ENCODE data around the gene ADGRA1.

Gene ADGRA1

GRCh38 chr10:133113146-133113830 is 25.6 kb downstream of the ADGRA1 start:
- H3K27me3 ChIP-seq (ENCODE audit: control insufficient read depth, insufficient read depth, low read length): no peaks in the 10 kb centered on the region
- no peak overlapping the region for H3K9ac ChIP-seq (ENCODE audit: low read depth, low read length)
- H3K9me3 ChIP-seq (ENCODE audit: control insufficient read depth, insufficient read depth, low read length): no peaks in the 10 kb centered on the region
- H3K4me3 ChIP-seq (ENCODE audit: low read depth, low read length): no peak overlapping the region
- H3K4me1 ChIP-seq (ENCODE audit: control insufficient read depth, insufficient read depth, low read length): no peaks in the 10 kb centered on the region
- H3K36me3 ChIP-seq (ENCODE audit: control insufficient read depth, insufficient read depth, low read length): no peaks in the 10 kb centered on the region

- Histone ChIP-seq H3K9me3 (ENCODE audit: control insufficient read depth, insufficient read depth, low read length) (no peaks in the 10 kb centered on the region), H3K27me3 (ENCODE audit: control insufficient read depth, insufficient read depth, low read length) (no peaks in the 10 kb centered on the region), H3K9ac (ENCODE audit: low read depth, low read length) (no peak overlapping the region), H3K4me3 (ENCODE audit: low read depth, low read length) (no peak overlapping the region), H3K36me3 (ENCODE audit: control insufficient read depth, insufficient read depth, low read length) (no peaks in the 10 kb centered on the region), H3K4me1 (ENCODE audit: control insufficient read depth, insufficient read depth, low read length) (no peaks in the 10 kb centered on the region)
These were observed 26.1 kb downstream of the ADGRA1 start for GRCh38 chr10:133113847-133114246.

DNA sequence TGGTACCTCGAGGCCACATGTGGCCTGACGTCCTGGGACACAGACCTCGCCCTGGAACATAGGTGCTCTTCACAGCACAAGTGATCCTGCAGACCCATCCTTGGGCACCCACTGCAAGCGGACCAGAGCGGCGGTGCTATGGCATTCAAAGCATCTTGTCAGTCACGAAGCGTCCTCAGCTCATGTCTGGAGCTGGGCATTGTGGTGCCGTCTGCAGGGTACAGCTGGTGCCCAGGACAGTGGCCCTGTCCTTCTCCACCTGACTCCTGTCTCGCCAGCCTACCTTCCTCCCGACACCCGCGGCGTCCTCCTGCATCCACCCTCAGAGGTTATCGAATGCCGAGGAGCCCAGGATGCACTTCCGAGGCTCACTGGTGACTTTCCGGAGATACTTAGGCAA is 26.5 kb downstream of the ADGRA1 start:
- Histone ChIP-seq H3K36me3 (ENCODE audit: control insufficient read depth, insufficient read depth, low read length) (no peaks in the 10 kb centered on the region), H3K9me3 (ENCODE audit: control insufficient read depth, insufficient read depth, low read length) (no peaks in the 10 kb centered on the region), H3K9ac (ENCODE audit: low read depth, low read length) (no peak overlapping the region), H3K4me3 (ENCODE audit: low read depth, low read length) (no peak overlapping the region), H3K27me3 (ENCODE audit: control insufficient read depth, insufficient read depth, low read length) (no peaks in the 10 kb centered on the region), H3K4me1 (ENCODE audit: control insufficient read depth, insufficient read depth, low read length) (no peaks in the 10 kb centered on the region)

- H3K9ac ChIP-seq (ENCODE audit: low read depth, low read length): no peak overlapping the region
- no peaks in the 10 kb centered on the region for H3K27me3 ChIP-seq (ENCODE audit: control insufficient read depth, insufficient read depth, low read length)
- H3K9me3 ChIP-seq (ENCODE audit: control insufficient read depth, insufficient read depth, low read length): no peaks in the 10 kb centered on the region
These were observed 27.2 kb downstream of the ADGRA1 start for GRCh38 chr10:133114726-133115452.

DNA sequence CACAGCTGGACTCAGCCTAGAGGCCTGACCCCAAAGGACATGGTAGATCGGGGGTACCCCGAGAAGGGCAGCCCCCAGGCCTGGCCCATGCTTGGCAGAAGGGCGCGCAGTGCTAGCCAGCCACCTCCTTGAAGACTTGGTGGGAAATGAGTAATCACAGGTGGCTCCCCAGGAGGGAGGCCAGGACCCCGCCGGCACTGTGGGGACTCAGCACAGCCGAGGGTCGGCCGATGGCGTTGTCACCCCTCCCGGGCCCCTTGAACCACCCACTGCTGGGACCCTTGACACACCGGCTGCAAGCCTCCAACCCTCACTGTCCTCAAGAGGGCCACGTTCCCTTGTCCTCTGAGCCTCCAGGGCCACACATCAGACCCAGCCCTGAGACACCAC is 27.7 kb downstream of the ADGRA1 start:
- Histone ChIP-seq H3K9me3 (ENCODE audit: control insufficient read depth, insufficient read depth, low read length) (no peaks in the 10 kb centered on the region), H3K27me3 (ENCODE audit: control insufficient read depth, insufficient read depth, low read length) (no peaks in the 10 kb centered on the region), H3K9ac (ENCODE audit: low read depth, low read length) (no peak overlapping the region), H3K4me3 (ENCODE audit: low read depth, low read length) (no peak overlapping the region), H3K36me3 (ENCODE audit: control insufficient read depth, insufficient read depth, low read length) (no peaks in the 10 kb centered on the region), H3K4me1 (ENCODE audit: control insufficient read depth, insufficient read depth, low read length) (no peaks in the 10 kb centered on the region)

More at GRCh38 chr10:133114726-133115452, 27.2 kb downstream of the ADGRA1 start:
- Histone ChIP-seq H3K36me3 (ENCODE audit: control insufficient read depth, insufficient read depth, low read length) (no peaks in the 10 kb centered on the region), H3K4me1 (ENCODE audit: control insufficient read depth, insufficient read depth, low read length) (no peaks in the 10 kb centered on the region), H3K4me3 (ENCODE audit: low read depth, low read length) (no peak overlapping the region)

- Histone ChIP-seq H3K4me3 (ENCODE audit: low read depth, low read length) (no peak overlapping the region), H3K36me3 (ENCODE audit: control insufficient read depth, insufficient read depth, low read length) (no peaks in the 10 kb centered on the region), H3K9me3 (ENCODE audit: control insufficient read depth, insufficient read depth, low read length) (no peaks in the 10 kb centered on the region), H3K9ac (ENCODE audit: low read depth, low read length) (no peak overlapping the region), H3K4me1 (ENCODE audit: control insufficient read depth, insufficient read depth, low read length) (no peaks in the 10 kb centered on the region), H3K27me3 (ENCODE audit: control insufficient read depth, insufficient read depth, low read length) (no peaks in the 10 kb centered on the region)
These were observed 28.3 kb downstream of the ADGRA1 start for GRCh38 chr10:133115976-133116375.

GRCh38 chr10:133116455-133116854 is 28.7 kb downstream of the ADGRA1 start:
- H3K36me3 ChIP-seq (ENCODE audit: control insufficient read depth, insufficient read depth, low read length): no peaks in the 10 kb centered on the region
- no peak overlapping the region for H3K9ac ChIP-seq (ENCODE audit: low read depth, low read length)
- H3K4me1 ChIP-seq (ENCODE audit: control insufficient read depth, insufficient read depth, low read length): no peaks in the 10 kb centered on the region
- H3K9me3 ChIP-seq (ENCODE audit: control insufficient read depth, insufficient read depth, low read length): no peaks in the 10 kb centered on the region
- no peaks in the 10 kb centered on the region for H3K27me3 ChIP-seq (ENCODE audit: control insufficient read depth, insufficient read depth, low read length)
- H3K4me3 ChIP-seq (ENCODE audit: low read depth, low read length): no peak overlapping the region

- Histone ChIP-seq H3K4me1 (ENCODE audit: control insufficient read depth, insufficient read depth, low read length) (no peaks in the 10 kb centered on the region), H3K4me3 (ENCODE audit: low read depth, low read length) (no peak overlapping the region), H3K27me3 (ENCODE audit: control insufficient read depth, insufficient read depth, low read length) (no peaks in the 10 kb centered on the region), H3K36me3 (ENCODE audit: control insufficient read depth, insufficient read depth, low read length) (no peaks in the 10 kb centered on the region), H3K9ac (ENCODE audit: low read depth, low read length) (no peak overlapping the region), H3K9me3 (ENCODE audit: control insufficient read depth, insufficient read depth, low read length) (no peaks in the 10 kb centered on the region)
These were observed 29.4 kb downstream of the ADGRA1 start for GRCh38 chr10:133117036-133117687.

GRCh38 chr10:133117688-133118071 is 30.0 kb downstream of the ADGRA1 start:
- Histone ChIP-seq H3K9me3 (ENCODE audit: control insufficient read depth, insufficient read depth, low read length) (no peaks in the 10 kb centered on the region), H3K4me1 (ENCODE audit: control insufficient read depth, insufficient read depth, low read length) (no peaks in the 10 kb centered on the region), H3K27me3 (ENCODE audit: control insufficient read depth, insufficient read depth, low read length) (no peaks in the 10 kb centered on the region), H3K4me3 (ENCODE audit: low read depth, low read length) (no peak overlapping the region), H3K9ac (ENCODE audit: low read depth, low read length) (no peak overlapping the region), H3K36me3 (ENCODE audit: control insufficient read depth, insufficient read depth, low read length) (no peaks in the 10 kb centered on the region)

- Histone ChIP-seq H3K4me3 (ENCODE audit: low read depth, low read length) (no peak overlapping the region), H3K27me3 (ENCODE audit: control insufficient read depth, insufficient read depth, low read length) (no peaks in the 10 kb centered on the region), H3K4me1 (ENCODE audit: control insufficient read depth, insufficient read depth, low read length) (no peaks in the 10 kb centered on the region), H3K9me3 (ENCODE audit: control insufficient read depth, insufficient read depth, low read length) (no peaks in the 10 kb centered on the region), H3K9ac (ENCODE audit: low read depth, low read length) (no peak overlapping the region), H3K36me3 (ENCODE audit: control insufficient read depth, insufficient read depth, low read length) (no peaks in the 10 kb centered on the region)
These were observed 33.8 kb downstream of the ADGRA1 start for GRCh38 chr10:133121479-133121878.

DNA sequence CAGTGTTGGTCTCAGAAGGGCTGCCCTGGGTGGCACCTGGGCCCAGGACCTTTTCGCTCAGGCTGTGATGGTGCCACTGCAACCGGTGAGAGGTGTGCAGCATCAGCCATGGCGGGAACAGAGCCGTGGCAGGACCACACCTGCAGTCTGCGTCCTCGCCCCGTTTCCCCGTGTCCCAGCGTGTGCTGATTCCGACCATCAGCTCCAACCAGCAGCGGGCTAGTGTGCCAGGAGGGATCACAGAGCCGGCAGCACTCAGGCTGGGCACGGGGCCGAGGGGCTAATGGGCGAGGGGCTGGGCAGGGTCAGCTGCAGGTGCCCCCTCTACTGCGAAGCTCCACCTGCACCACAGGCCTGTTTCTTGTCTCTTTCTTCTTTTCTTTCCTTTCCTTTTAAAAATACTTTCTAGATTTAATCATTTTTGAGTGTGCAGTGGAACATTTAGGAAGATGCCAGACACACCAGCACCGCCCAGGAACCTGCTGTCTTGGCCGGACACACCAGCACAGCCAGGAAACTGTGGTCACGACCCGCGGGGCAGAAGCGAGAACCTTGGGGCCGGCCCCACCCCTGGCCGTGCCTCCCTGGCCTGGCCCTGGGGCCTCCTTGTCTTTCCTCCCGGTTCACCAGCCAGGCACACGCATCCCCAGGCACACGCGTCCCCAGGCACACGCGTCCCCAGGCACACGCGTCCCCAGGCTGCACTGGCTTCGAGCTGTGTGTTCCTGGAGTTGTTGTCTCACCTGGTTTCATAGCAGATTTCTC is 34.6 kb downstream of the ADGRA1 start:
- H3K27me3 ChIP-seq (ENCODE audit: control insufficient read depth, insufficient read depth, low read length): no peaks in the 10 kb centered on the region
- no peaks in the 10 kb centered on the region for H3K9me3 ChIP-seq (ENCODE audit: control insufficient read depth, insufficient read depth, low read length)
- H3K4me3 ChIP-seq (ENCODE audit: low read depth, low read length): no peak overlapping the region
- no peak overlapping the region for H3K9ac ChIP-seq (ENCODE audit: low read depth, low read length)
- no peaks in the 10 kb centered on the region for H3K4me1 ChIP-seq (ENCODE audit: control insufficient read depth, insufficient read depth, low read length)
- no peaks in the 10 kb centered on the region for H3K36me3 ChIP-seq (ENCODE audit: control insufficient read depth, insufficient read depth, low read length)

All from iPS-15b (cell line).